Measurements from ENCODE around the gene CRYGA.

- TF ChIP-seq, protein P1, sequence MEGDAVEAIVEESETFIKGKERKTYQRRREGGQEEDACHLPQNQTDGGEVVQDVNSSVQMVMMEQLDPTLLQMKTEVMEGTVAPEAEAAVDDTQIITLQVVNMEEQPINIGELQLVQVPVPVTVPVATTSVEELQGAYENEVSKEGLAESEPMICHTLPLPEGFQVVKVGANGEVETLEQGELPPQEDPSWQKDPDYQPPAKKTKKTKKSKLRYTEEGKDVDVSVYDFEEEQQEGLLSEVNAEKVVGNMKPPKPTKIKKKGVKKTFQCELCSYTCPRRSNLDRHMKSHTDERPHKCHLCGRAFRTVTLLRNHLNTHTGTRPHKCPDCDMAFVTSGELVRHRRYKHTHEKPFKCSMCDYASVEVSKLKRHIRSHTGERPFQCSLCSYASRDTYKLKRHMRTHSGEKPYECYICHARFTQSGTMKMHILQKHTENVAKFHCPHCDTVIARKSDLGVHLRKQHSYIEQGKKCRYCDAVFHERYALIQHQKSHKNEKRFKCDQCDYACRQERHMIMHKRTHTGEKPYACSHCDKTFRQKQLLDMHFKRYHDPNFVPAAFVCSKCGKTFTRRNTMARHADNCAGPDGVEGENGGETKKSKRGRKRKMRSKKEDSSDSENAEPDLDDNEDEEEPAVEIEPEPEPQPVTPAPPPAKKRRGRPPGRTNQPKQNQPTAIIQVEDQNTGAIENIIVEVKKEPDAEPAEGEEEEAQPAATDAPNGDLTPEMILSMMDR (IDR thresholded peaks at IDR 0.05): no peak
- TF ChIP-seq POLR2A (IDR thresholded peaks at IDR 0.05): no peak
Observed at GRCh38 chr2:208164951-208165755, 1.8 kb upstream of the CRYGA start.

Measured in esophagus squamous epithelium (tissue), 4 donors.